ENCODE results near the gene PCSK4. TPM values are rescaled to one million over a fixed set of nuclear protein-coding genes. Genes with fewer than 3 reads are reported as not detected.
"Not testable (repeated sequence)": the region's sequence is repeated elsewhere in the genome, so short reads cannot be mapped to it uniquely, and the experiment has no call there.

Gene PCSK4
- total RNA-seq, result 0.96 TPM
- long read RNA-seq, result 0 reads

GRCh38 chr19:1490311-1491113 lies at the start of gene PCSK4:
Gene PCSK4 (minus strand): TSS chr19:1490350. CDS start chr19:1490346, 4 bp downstream.
- DNase-seq (ENCODE audit: low spot score), result peak; percentile 99

- not testable (repeated sequence) for DNase-seq (ENCODE audit: low spot score)
Observed at GRCh38 chr19:1539749-1540148, 49.6 kb upstream of the PCSK4 start.

- DNase-seq (ENCODE audit: low spot score), result no peak
Observed at GRCh38 chr19:1538978-1539377, 48.8 kb upstream of the PCSK4 start.

- DNase-seq (ENCODE audit: low spot score), result not testable (repeated sequence)
Observed at GRCh38 chr19:1535699-1536098, 45.5 kb upstream of the PCSK4 start.

- DNase-seq (ENCODE audit: low spot score), result no peak
Observed at GRCh38 chr19:1534972-1535371, 44.8 kb upstream of the PCSK4 start.

GRCh38 chr19:1533510-1534150 lies 43.5 kb upstream of the PCSK4 start:
- DNase-seq (ENCODE audit: low spot score), result no peak

- DNase-seq (ENCODE audit: low spot score), result no peak
Observed at GRCh38 chr19:1532003-1532402, 41.9 kb upstream of the PCSK4 start.

GRCh38 chr19:1531587-1531986 lies 41.4 kb upstream of the PCSK4 start:
- DNase-seq (ENCODE audit: low spot score), result no peak

- DNase-seq (ENCODE audit: low spot score), result not testable (repeated sequence)
Observed at GRCh38 chr19:1530856-1531255, 40.7 kb upstream of the PCSK4 start.

- DNase-seq (ENCODE audit: low spot score), result no peak
Observed at GRCh38 chr19:1529430-1529816, 39.3 kb upstream of the PCSK4 start.

- DNase-seq (ENCODE audit: low spot score), result no peak
Observed at GRCh38 chr19:1528596-1529429, 38.7 kb upstream of the PCSK4 start.

- no peak for DNase-seq (ENCODE audit: low spot score)
Observed at GRCh38 chr19:1527650-1528309, 37.6 kb upstream of the PCSK4 start.

- DNase-seq (ENCODE audit: low spot score), result no peak
Observed at GRCh38 chr19:1526979-1527649, 37.0 kb upstream of the PCSK4 start.

- DNase-seq (ENCODE audit: low spot score), result no peak
Observed at GRCh38 chr19:1526066-1526778, 36.1 kb upstream of the PCSK4 start.

- no peak for DNase-seq (ENCODE audit: low spot score)
Observed at GRCh38 chr19:1525343-1525742, 35.2 kb upstream of the PCSK4 start.

GRCh38 chr19:1524972-1525325 lies 34.8 kb upstream of the PCSK4 start:
- no peak for DNase-seq (ENCODE audit: low spot score)

- no peak for DNase-seq (ENCODE audit: low spot score)
Observed at GRCh38 chr19:1524287-1524971, 34.3 kb upstream of the PCSK4 start.

GRCh38 chr19:1523412-1524286 lies 33.5 kb upstream of the PCSK4 start, which contains the start of gene PLK5:
Gene PLK5 (plus strand): TSS chr19:1524077. CDS start chr19:1526997, 2,920 bp downstream.
- no peak for DNase-seq (ENCODE audit: low spot score)

Measured in mesenteric fat pad (tissue), 1 donor.